RWPE1 (cell line): Measurements from ENCODE around the gene GOLGA7B.

Source experiments
- CTCF ChIA-PET: fragments of 350-600 bp; sonication (Branson Sonifier 250); formaldehyde crosslinking; extraction: SDS; loops from one replicate; lab custom pipeline; 2021; lab: Yijun Ruan, JAX
- POLR2A ChIA-PET: fragments of 400-600 bp; formaldehyde crosslinking; extraction: SDS; loops from one replicate; lab custom pipeline; 2020; ENCODE audit warnings: antibody characterized with exemption; ENCODE audit not compliant: low non-redundant PET; lab: Yijun Ruan, JAX
- DNase-seq: peaks from one replicate; pipeline ENCODE4 v3.0.0; 2012; ENCODE audit warnings: low spot score
- H3K27ac ChIP-seq: fragments of 450-650 bp; 2 replicates; pipeline ENCODE4 v1.5.1; 2017
- CTCF ChIP-seq: fragments of 450-650 bp; conservative IDR thresholded peaks from 2 replicates; pipeline ENCODE4 v1.5.1; 2017; ENCODE audit warnings: low read depth, mild to moderate bottlenecking

GOLGA7B gene

DNA sequence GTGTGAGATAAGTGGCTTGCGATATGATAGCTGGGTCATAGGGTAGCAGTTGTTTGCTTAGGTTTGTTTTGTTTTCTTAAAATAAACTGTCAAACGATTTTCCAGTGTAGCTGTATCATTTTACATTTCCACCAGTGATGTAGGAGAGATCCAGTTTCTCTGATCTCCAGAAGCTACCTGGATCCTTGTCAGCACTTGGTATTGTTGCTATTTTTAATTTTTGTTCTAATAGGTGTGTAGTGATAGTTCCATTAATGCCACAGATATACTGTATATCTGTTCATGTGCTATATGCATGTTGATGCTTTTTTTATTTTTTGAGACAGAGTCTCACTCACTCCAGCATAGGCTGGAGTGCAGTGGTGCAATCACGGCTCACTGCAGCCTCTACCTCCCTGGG is 44.4 kb downstream of the GOLGA7B start:
- POLR2A ChIA-PET: no interaction called here
- CTCF ChIA-PET: interaction anchor here (0.7 kb wide), 1 partner anchor 1491 kb away, joined by 3 read pairs; no protein-coding TSS in a partner anchor

DNA sequence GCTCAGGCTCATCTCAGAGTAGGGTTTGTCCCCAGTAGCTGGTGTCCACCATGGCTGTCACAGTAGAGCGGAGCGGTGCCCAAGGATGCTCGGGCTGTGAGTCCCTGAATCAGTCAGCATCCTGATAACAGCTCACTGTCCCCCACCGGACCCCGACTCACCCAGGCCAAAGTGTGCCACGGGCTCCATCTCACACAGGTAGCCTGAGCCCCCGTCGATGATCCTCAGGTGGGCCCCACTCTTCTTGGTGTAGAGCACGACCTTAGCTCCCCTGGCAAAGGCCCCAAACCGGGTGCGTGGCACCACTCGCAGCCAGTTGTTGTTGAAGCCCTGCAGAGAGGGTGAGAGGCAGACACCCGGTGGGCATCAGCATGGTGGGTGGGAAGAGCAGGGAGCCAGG is 45.4 kb downstream of the GOLGA7B start:
- TF ChIP-seq CTCF: no peak
- no peak for DNase-seq
- no peak overlapping the region for H3K27ac ChIP-seq
- POLR2A ChIA-PET: no interaction called here
- CTCF ChIA-PET: no interaction called here

More for the DNA sequence above, 44.4 kb downstream of the GOLGA7B start:
- no peak overlapping the region for H3K27ac ChIP-seq
- no peak for DNase-seq
- no peak for TF ChIP-seq CTCF

DNA sequence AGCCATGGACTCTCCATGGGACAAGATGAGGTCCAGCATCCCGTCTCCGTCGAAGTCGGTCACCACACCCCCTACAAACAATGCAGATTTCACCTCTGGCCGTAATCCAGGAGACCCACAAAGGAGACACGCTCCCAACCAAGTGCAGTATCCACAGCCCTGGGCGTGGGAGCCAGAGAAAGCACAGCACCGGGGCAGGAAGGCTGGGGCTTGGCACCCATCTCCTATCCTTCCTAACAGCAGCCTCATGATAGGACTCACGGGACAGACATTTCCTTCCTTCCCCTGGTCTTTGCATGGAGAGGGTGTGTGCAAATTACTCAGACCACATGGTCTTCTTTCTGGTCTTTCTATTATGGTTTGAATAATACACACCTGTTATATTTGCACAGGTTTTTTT is 46.3 kb downstream of the GOLGA7B start:
- ChIA-PET CTCF (interaction anchor here (0.7 kb wide), 1 partner anchor 1703 kb away, joined by 5 read pairs; no protein-coding TSS in a partner anchor), POLR2A (no interaction called here)
- H3K27ac ChIP-seq: no peak overlapping the region
- TF ChIP-seq CTCF: no peak
- no peak for DNase-seq

DNA sequence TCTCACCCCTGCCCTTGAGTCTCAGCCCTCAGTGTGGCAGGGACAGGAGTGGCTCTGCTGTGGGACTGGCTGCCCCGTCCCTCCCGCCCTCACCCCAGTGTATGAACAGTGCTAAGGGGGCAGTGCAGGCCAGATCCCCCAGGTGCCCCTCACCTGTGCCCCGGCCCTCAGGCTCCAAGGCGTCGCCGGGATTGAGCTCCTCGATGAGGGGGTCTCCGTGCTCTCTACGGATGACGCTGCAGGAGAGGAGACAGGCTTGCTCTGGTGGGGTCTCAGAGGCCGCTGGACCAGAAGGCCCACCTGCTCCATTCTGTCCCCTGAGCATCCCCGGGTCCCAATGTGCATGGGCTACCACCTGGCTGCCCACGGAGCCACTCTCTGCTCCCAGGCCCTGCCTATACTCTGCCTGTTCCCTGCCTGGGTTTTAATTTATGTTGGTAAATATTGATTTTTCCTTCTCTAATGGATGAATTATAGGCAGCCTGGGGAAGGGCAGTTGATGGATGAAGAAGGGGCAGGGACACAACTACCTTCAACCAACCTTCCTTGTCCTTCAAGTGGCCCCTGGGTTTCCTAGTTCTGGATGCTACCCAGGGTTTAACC is 47.2 kb downstream of the GOLGA7B start:
- CTCF ChIA-PET: interaction anchor here (0.5 to 1.6 kb wide), 3 partner anchors 18 to 1702 kb away, joined by 4 to 6 read pairs (median 5); no protein-coding TSS in a partner anchor
- no peak for TF ChIP-seq CTCF
- DNase-seq: no peak
- POLR2A ChIA-PET: no interaction called here
- no peak overlapping the region for H3K27ac ChIP-seq

GRCh38 chr10:97898429-97898828 is 48.8 kb downstream of the GOLGA7B start:
- ChIA-PET CTCF (interaction anchor here (0.7 kb wide), 1 partner anchor 16 kb away, joined by 3 read pairs; no protein-coding TSS in a partner anchor), POLR2A (no interaction called here)
- H3K27ac ChIP-seq: no peak overlapping the region
- no peak for DNase-seq
- TF ChIP-seq CTCF: no peak

DNA sequence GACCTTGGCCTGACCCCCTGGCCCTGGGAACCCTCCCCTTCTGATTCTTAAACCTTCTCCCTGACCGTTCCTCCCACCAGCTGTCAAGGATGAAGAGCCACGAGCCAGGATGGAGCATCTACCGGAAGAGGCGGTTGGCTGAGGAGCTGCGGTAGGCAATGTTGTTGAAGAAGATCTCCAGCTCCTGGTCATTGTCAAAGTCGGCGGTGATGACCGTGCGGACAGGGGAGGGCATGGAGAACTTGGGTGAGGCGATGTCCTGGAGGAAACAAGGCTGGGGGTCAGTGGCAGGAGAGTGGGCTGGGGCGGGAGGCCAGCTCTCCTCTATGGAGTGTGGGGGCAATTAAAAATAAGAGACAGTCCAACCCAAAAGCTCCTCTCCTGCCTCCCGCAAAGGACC is 51.7 kb downstream of the GOLGA7B start:
- POLR2A ChIA-PET: no interaction called here
- TF ChIP-seq CTCF: no peak
- no peak overlapping the region for H3K27ac ChIP-seq
- CTCF ChIA-PET: interaction anchor here (1.7 to 2.3 kb wide), 2 partner anchors 12 to 13 kb away, joined by 7 to 15 read pairs; no protein-coding TSS in a partner anchor
- DNase-seq: no peak
